Adrenal gland (tissue), 12 donors: ENCODE data around the gene PRKCI. TPM values are rescaled to one million over a fixed set of nuclear protein-coding genes. Genes with fewer than 3 reads are reported as not detected.

Experiments used
- DNase-seq, 7 donors: peaks; one replicate each; pipeline ENCODE4 v3.0.0-alpha.2; 2019 to 2020
- H3K27ac ChIP-seq, 5 donors: fragments of 200-600 bp; sonication (generic) in 4 of 5; 1 replicate in 3 of 5; 2 replicates in 2 of 5; pipeline versions ENCODE4 v1.5.1 to v1.8.0; 2016 to 2020; ENCODE audit warnings: mild to moderate bottlenecking in 1 of 5
- H3K27me3 ChIP-seq: fragments of 200-600 bp; 2 replicates; pipeline ENCODE4 v1.8.0; 2021
- H3K36me3 ChIP-seq, 2 donors: fragments of 200-600 bp; replicated peaks in 1 of 2; 1 replicate in 1 of 2; 2 replicates in 1 of 2; pipeline versions ENCODE4 v1.5.1 to v1.8.0; 2018 to 2022
- H3K4me1 ChIP-seq, 2 donors: fragments of 200-600 bp; replicated peaks in 1 of 2; 1 replicate in 1 of 2; 2 replicates in 1 of 2; pipeline versions ENCODE4 v1.5.1 to v1.8.0; 2018 to 2021
- H3K4me3 ChIP-seq, 4 donors: fragments of 200-600 bp; sonication (generic) in 3 of 4; one replicate each; pipeline ENCODE4 v1.5.1; 2016 to 2018
- H3K9me3 ChIP-seq, 3 donors: fragments of 200-600 bp; sonication (generic) in 1 of 3; replicated peaks in 1 of 3; 1 replicate in 2 of 3; 2 replicates in 1 of 3; pipeline versions ENCODE4 v1.5.1 to v1.8.0; 2016 to 2021
- CTCF ChIP-seq, 6 experiments: fragments of 450-650 bp in 4 of 6; fragments of 200-600 bp in 2 of 6; sonication (generic) in 1 of 6; IDR thresholded peaks; 1 replicate in 5 of 6; 2 replicates in 1 of 6; pipeline versions ENCODE4 v1.5.1 to v1.8.0; 2016 to 2021; ENCODE audit warnings: antibody characterized with exemption in 6 of 6, mild to moderate bottlenecking in 2 of 6, moderate library complexity in 1 of 6
- POLR2A ChIP-seq, 2 donors: fragments of 450-650 bp; IDR thresholded peaks; one replicate each; pipeline ENCODE4 v1.6.1; 2017; ENCODE audit warnings: antibody characterized with exemption in 2 of 2, mild to moderate bottlenecking in 2 of 2, moderate library complexity in 1 of 2
- WGBS, 4 donors: extraction: QIAGEN DNeasy Blood & Tissue Kit in 2 of 4; methylation state at CpG; one replicate each; pipeline versions ENCODE4 v1.1.5 to v1.1.7; 2013 to 2017; 5-methylcytosine and 5-hydroxymethylcytosine counted together
- intact Hi-C, 2 donors: fragments of 100-400 bp; cut with DNase I; formaldehyde crosslinking; loops; one replicate each; pipeline versions ENCODE4 v1.14.1 to v1.15.0; 2022 to 2023
- polyA plus RNA-seq, 3 donors: library from polyadenylated mRNA; stranded (reverse); fragments of 200-250 nt in 2 of 3; fragments of 350-450 nt in 1 of 3; fragmentation: Illumina TruSeq in 1 of 3; extraction: RNeasy Lipid Tissue Mini Kit (QIAGEN cat#74804) in 1 of 3; gene quantifications; one replicate each; pipeline ENCODE4 v1.2.3, GENCODE V29; 2013 to 2014
- total RNA-seq, 9 donors: library from RNA; depleted of rRNA in 4 of 9; stranded (reverse); fragments of >200 nt in 4 of 9; fragments of 120-200 nt in 1 of 9; fragmentation: NEBNext Ultra II Directional in 1 of 9; extraction: Animal tissue kit (Norgen Biotek cat#: 25700) in 1 of 9; gene quantifications; one replicate each; pipeline versions ENCODE4 v1.1.0 to v1.2.4, GENCODE V29; 2013 to 2023
- donor health status: healthy with polysubstance abuse.
- donor health status: Bipolar disorder and iron deficiency.
- donor health status: DM: yes; HTN: yes; CAD: no.
- donor health status: DM: no; HTN: no; CAD: no.
- donor health status: DM: no; HTN: no; CAD: no.
- donor health status: DM: yes; HTN: yes; CAD: no.

The PRKCI gene
- total and polyA plus RNA-seq, 12 donors: 4.8 to 29.2 (median 14.1) TPM

GRCh38 chr3:170233530-170233929 lies 11.3 kb downstream of the PRKCI start:
- intact Hi-C loops: no loop called here
- no peak for DNase-seq
- peak overlapping the region in 1 of 5 donors; percentile 38 for H3K27ac ChIP-seq
- no peak for TF ChIP-seq POLR2A (IDR thresholded peaks at IDR 0.05)
- H3K36me3 ChIP-seq: peaks cover 0 to 7% of the 10 kb centered on the region in 2 donors
- no peaks in the 10 kb centered on the region for H3K27me3 ChIP-seq
- no peak overlapping the region for H3K4me3 ChIP-seq
- H3K4me1 ChIP-seq: no peaks in the 10 kb centered on the region
- 85 to 91% (median 89%) methylated on average over 6 of the region's 6 CpGs for WGBS, 4 donors
- H3K9me3 ChIP-seq: no peaks in the 10 kb centered on the region

- H3K27ac ChIP-seq: no peak overlapping the region
- H3K9me3 ChIP-seq: no peaks in the 10 kb centered on the region
- H3K4me3 ChIP-seq: no peak overlapping the region
- DNase-seq: no peak
- TF ChIP-seq CTCF (IDR thresholded peaks at IDR 0.05): no peak
- TF ChIP-seq POLR2A (IDR thresholded peaks at IDR 0.05): no peak
- H3K4me1 ChIP-seq: no peaks in the 10 kb centered on the region
- intact Hi-C loops: no loop called here
- no peaks in the 10 kb centered on the region for H3K27me3 ChIP-seq
- 92 to 98% (median 95%) methylated on average over 1 of the region's 1 CpG for WGBS, 4 donors
- H3K36me3 ChIP-seq: peaks cover 0 to 7% of the 10 kb centered on the region in 2 donors
Observed at GRCh38 chr3:170240142-170240541, 17.9 kb downstream of the PRKCI start.

GRCh38 chr3:170240671-170241070 lies 18.4 kb downstream of the PRKCI start:
- TF ChIP-seq CTCF (IDR thresholded peaks at IDR 0.05) (no peak), POLR2A (IDR thresholded peaks at IDR 0.05) (no peak)
- Histone ChIP-seq H3K36me3 (peaks cover 0 to 7% of the 10 kb centered on the region in 2 donors), H3K27me3 (no peaks in the 10 kb centered on the region), H3K9me3 (no peaks in the 10 kb centered on the region), H3K4me1 (no peaks in the 10 kb centered on the region), H3K27ac (no peak overlapping the region), H3K4me3 (no peak overlapping the region)
- DNase-seq: no peak
- intact Hi-C loops: no loop called here

- Histone ChIP-seq H3K27ac (no peak overlapping the region), H3K4me3 (no peak overlapping the region), H3K4me1 (no peaks in the 10 kb centered on the region), H3K9me3 (no peaks in the 10 kb centered on the region), H3K36me3 (no peaks in the 10 kb centered on the region), H3K27me3 (no peaks in the 10 kb centered on the region)
- no peak for TF ChIP-seq CTCF (IDR thresholded peaks at IDR 0.05)
- TF ChIP-seq POLR2A (IDR thresholded peaks at IDR 0.05): no peak
- no peak for DNase-seq
- WGBS, 4 donors: 89 to 91% (median 90%) methylated on average over 2 of the region's 2 CpGs
- intact Hi-C loops: no loop called here
Observed at GRCh38 chr3:170244576-170244975, 22.4 kb downstream of the PRKCI start.

GRCh38 chr3:170247875-170248274 lies 25.7 kb downstream of the PRKCI start:
- no peak for TF ChIP-seq CTCF (IDR thresholded peaks at IDR 0.05)
- no peak for TF ChIP-seq POLR2A (IDR thresholded peaks at IDR 0.05)
- Histone ChIP-seq H3K27ac (no peak overlapping the region), H3K27me3 (no peaks in the 10 kb centered on the region), H3K36me3 (no peaks in the 10 kb centered on the region), H3K4me1 (peaks cover 0 to 8% of the 10 kb centered on the region in 2 donors), H3K4me3 (no peak overlapping the region), H3K9me3 (no peaks in the 10 kb centered on the region)
- WGBS, 4 donors: 85 to 96% (median 93%) methylated on average over 1 of the region's 1 CpG
- intact Hi-C loops: no loop called here
- DNase-seq: no peak
